Activated gamma-delta T cell treated with Interleukin-2 at 50 U/mL for 16 hours (primary cell): ENCODE measurements around the gene GOLGA5.
A peak's percentile ranks its signal among the peaks of the same experiment; 100 is the strongest.

Experiments used
- DNase-seq: peaks from one replicate; pipeline ENCODE4 v3.0.0-alpha.2; 2020

The GOLGA5 gene

GRCh38 chr14:92832137-92832700 is 38.1 kb downstream of the GOLGA5 start:
- no peak for DNase-seq

DNA sequence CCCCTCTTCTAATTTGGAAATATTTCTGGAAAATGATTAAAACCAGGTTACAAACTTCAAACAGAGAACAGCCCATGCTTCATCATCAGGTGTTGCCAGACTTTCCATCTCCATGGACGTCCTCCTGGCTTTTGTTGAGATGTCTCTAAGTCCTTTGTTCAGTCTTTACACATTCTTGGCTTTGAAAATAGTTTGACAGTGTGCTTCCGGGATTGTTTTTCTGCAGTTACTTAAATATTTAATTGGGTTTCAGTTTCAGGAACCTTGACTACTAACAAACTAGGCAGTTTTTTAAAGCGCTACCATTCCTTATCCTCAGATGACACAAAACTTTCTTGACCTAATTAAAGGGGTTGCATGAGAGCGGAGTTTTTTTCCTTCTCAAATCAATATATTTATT is 47.8 kb downstream of the GOLGA5 start:
- DNase-seq = no peak

GRCh38 chr14:92844204-92844603 is 50.1 kb downstream of the GOLGA5 start:
- no peak for DNase-seq

DNA sequence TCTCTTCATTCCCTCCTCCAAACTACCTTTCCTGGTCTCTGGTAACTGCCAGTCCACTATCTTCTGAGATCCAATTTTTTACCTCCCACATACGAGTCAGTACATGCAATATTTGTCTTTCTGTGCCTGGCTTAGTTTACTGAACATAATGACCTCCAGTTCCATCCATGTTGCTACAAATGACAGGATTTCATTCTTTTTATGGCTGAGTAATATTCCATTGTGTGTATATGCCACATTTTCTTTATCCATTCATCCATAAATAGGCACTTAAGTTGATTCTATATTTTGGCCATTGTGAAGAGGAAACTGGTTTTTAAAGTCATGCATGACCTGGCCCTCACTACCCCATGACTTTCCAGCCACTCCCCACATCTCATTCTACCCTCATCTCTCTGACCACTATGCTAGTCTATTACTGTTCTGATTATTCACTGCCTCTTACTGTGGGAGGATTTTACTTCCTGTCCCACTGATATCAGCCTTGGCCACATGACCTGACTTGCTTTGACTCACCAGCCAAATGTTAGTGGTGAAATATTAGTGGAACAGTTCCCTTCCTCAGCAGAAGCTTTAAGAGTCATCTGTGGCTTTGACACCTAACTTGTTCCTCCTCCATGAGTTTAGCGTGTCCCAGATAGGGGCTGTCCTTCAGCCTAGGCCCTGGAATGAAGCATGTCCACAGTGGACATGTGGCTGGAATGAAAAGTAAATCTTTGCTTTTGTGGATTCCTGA is 52.2 kb downstream of the GOLGA5 start:
- DNase-seq = no peak

DNA sequence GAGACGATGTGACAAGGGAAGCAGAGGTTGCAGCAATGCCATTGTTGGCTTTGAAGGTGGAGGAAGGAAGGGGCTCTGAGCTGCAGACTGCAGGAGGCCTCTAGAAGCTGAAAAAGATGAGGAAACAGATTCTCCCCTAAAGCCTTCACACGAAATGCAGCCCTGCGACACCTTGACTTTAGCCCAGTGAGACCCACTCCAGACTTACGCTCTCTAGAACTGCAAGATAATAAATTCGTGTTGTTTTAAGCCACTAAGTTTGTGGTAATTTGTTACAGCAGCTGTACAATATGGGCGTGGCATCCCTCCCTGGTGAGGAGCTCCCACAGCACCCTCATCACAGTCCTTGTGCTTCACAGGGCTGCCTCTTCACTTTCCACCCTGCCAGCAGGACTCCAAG is 53.2 kb downstream of the GOLGA5 start:
- no peak for DNase-seq

DNA sequence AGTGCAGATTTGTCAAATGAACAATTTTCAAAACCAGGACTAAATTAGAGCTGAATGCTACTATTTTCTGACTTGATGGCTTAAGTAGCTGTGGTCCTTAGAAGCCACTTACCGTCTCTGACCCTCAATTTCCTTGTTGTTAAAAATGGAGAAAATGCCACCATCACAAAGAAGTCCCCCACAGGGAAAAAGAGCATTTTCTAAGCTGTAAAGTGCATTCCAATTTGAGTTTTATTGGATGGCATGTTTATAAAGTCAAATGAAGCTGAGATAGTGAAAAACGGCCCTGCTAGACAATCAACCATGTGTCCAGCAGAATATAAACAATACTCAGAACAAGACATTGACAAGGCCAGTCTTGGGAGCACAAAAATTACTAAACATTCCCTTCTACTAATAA is 53.6 kb downstream of the GOLGA5 start:
- no peak for DNase-seq

DNA sequence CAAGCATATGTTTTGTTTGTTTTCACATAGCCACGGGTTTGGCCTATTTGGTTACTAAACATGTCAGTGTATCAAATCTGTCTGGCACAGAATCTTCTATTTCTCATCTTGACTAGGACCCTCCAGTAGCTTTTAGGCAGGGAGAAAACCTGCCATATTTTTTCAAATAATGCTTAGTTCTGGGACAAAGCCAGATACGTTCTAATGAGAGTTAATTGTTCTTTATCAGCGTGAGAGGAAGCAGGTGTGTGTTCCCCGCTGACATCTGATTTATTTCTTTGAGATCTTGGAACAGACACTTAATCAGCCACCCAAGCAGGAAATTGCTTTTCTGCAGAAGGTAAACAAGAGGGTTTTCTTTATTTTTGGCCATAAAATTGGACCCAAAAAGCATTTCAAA is 54.8 kb downstream of the GOLGA5 start:
- no peak for DNase-seq

GRCh38 chr14:92850492-92850891 is 56.4 kb downstream of the GOLGA5 start:
- no peak for DNase-seq

- peak; percentile 24 for DNase-seq
Measured at GRCh38 chr14:92853136-92853535, 59.0 kb downstream of the GOLGA5 start.

DNA sequence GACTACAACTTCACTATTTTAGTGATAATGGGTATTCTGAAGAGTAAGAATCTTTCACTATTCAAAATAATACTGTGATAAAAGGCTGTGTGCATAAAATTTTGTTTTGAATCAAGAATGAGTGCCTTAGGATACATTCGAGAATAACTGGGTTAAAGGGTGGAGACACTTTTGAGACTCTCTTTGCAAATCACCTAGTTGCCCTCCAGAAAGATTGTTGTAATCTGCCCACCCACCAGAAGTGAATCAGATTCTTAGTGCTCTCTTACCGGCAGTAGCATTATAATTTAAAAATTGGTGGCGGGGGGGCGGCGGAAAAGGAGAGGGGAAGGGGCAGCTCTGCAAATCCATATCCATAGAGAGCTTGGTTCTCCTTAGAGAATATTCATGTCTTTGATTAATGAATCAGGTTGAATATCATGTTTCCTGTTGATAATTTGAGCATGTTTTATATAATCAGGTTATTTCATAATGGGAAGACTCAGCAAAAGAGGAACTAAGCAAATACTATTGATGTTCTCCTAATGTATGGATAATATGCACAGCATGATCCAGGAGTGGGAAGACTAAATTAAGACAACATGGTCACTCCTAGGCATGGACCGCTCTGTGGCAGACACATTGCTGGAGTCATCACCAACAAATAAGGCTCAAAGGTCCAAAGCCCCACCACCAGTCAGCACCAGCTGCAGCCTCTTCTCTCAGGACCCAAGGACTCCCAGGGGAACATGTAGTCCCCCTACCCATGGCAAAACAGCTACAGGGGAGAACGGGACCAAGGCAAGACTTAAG is 66.1 kb downstream of the GOLGA5 start:
- DNase-seq = no peak

- DNase-seq = no peak
Measured at GRCh38 chr14:92861856-92862745, 68.0 kb downstream of the GOLGA5 start.

DNA sequence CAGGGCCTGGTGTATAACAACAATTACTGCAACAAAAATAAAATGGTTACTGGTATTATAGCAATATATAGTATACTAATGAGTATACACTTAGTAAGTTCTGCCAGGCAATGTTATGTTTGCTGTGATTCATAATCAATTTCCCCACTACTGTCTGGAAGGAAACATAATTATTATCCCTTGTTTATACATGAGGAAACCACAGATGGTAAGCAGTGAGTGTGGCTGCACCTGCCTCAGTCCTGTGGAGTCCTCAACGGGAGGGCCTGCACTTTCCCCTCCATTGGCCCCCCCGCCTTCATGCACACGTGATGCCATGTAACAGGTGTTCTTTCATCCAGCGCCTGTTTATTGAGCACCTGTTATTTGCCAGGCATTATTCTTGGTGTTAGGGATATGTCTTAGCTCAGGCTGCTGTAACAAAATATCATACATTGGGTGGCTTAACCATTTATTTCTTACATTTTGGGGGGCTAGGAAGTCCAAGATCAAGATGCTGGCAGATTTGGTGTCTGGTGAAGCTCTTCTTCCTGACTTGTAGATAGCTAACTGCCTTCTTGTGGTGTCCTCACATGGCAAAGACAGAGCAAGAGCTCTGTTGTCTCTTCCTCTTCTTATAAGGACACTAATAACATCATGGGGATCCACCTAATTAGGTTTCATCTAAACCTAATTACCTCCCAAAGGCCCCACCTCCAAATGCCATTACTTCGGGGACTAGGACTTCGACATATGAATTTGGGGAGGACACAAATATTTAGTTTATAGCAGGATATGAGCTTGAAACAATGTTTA is 69.4 kb downstream of the GOLGA5 start:
- no peak for DNase-seq

DNA sequence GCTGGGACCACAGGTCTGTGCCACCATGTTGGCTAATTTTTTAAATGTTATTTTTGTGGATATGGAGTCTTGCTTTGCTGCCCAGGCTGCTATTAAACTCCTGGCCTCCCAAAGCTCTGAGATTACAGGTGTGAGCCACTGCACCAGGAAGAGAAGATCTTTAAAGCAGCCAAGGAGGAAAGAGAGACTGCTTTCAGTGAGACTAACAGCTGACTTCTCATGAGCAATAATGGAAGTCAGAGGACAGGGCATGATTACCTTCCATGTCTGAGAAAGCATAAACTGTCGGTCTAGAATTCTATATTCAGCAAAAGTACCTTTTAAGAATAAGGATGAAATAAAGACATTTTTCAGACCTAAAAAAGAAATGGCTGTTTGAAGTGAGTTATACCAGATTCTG is 71.6 kb downstream of the GOLGA5 start:
- DNase-seq = no peak

- DNase-seq = no peak
Measured at GRCh38 chr14:92866181-92866752, 72.2 kb downstream of the GOLGA5 start.

- DNase-seq = no peak
Measured at GRCh38 chr14:92866901-92867865, 73.1 kb downstream of the GOLGA5 start.

DNA sequence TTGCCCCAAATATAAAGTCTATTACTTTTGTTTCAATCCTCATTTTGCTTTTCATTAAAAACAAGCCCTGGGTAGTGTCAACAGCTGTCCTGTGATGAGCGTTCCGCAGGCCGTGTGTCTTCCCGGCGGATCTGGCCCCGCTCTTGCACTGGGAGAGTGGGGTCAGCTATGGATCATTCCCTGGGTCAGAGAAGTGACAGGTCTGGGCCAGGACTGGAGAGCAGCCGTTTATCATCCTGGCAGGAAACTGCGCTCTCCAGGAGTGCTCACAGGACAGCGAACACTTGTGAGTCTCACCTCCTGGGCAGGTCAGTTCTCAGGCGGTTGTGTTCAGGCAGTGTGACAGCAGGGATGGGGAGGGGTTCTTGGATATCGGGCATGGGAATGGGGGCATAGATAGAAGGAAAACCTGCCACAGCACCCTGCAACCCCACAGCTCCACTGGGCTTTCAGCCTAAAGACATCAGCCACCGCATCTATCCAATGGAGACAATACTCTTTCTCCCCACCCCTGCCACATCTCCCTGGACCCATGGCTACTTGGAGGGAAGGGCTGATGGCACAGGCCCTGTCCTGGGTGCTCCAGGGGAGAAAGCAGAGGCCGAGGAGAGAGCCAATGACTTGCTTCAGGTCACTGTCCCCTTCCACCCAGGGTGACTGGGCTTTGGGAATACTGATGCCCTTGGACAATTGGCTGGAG is 81.0 kb downstream of the GOLGA5 start:
- DNase-seq = no peak

- DNase-seq = no peak
Measured at GRCh38 chr14:92877757-92878431, 83.8 kb downstream of the GOLGA5 start.

- no peak for DNase-seq
Measured at GRCh38 chr14:92880351-92880750, 86.2 kb downstream of the GOLGA5 start.

DNA sequence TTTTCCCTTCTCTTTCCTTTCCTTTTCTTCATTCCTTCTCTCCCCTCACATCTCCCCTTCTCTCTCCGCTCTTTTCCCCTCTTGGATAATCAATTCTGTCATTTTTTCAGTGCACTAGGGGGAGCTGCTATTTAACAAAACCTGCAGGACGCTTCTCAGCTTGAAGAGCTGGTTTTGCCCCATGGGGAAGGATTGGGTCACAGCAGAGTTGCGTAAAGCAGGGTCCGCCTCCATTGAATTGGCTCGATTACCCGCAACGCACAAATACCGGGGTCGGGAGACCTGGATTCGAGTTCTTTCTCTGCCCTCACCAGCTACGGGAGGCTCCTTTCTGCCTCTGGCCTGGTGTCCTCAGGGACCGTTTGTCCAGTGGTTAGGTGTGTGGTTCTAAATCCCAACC is 86.7 kb downstream of the GOLGA5 start:
- no peak for DNase-seq
